ENCODE results near the gene SBF2.

SBF2 gene

GRCh38 chr11:10293423-10294289 is at the start of gene SBF2:
TSS of gene SBF2 (minus strand) at chr11:10294219. CDS start at chr11:10294069, 150 bp downstream.
- peak; percentile 94 for DNase-seq (ENCODE audit: low read depth)
- H3K4me3 ChIP-seq (ENCODE audit: low read depth, low read length) = peak within 1 kb of the TSS; percentile 81
- no peak for TF ChIP-seq CTCF (conservative IDR thresholded peaks at IDR 0.05; ENCODE audit: low read depth, low read length)

- TF ChIP-seq CTCF (conservative IDR thresholded peaks at IDR 0.05; ENCODE audit: low read depth, low read length) = no peak
- no peak for DNase-seq (ENCODE audit: low read depth)
- no peak overlapping the region for H3K4me3 ChIP-seq (ENCODE audit: low read depth, low read length)
Observed at GRCh38 chr11:10338287-10338686, 44.3 kb upstream of the SBF2 start.

GRCh38 chr11:10333490-10333889 is 39.5 kb upstream of the SBF2 start:
- no peak overlapping the region for H3K4me3 ChIP-seq (ENCODE audit: low read depth, low read length)
- no peak for TF ChIP-seq CTCF (conservative IDR thresholded peaks at IDR 0.05; ENCODE audit: low read depth, low read length)
- DNase-seq (ENCODE audit: low read depth) = no peak

GRCh38 chr11:10331548-10332289 is 37.7 kb upstream of the SBF2 start:
- no peak for TF ChIP-seq CTCF (conservative IDR thresholded peaks at IDR 0.05; ENCODE audit: low read depth, low read length)
- no peak for DNase-seq (ENCODE audit: low read depth)
- no peak overlapping the region for H3K4me3 ChIP-seq (ENCODE audit: low read depth, low read length)

GRCh38 chr11:10329935-10330334 is 35.9 kb upstream of the SBF2 start:
- no peak overlapping the region for H3K4me3 ChIP-seq (ENCODE audit: low read depth, low read length)
- DNase-seq (ENCODE audit: low read depth) = peak; percentile 80
- TF ChIP-seq CTCF (conservative IDR thresholded peaks at IDR 0.05; ENCODE audit: low read depth, low read length) = no peak

- no peak overlapping the region for H3K4me3 ChIP-seq (ENCODE audit: low read depth, low read length)
- DNase-seq (ENCODE audit: low read depth) = no peak
- TF ChIP-seq CTCF (conservative IDR thresholded peaks at IDR 0.05; ENCODE audit: low read depth, low read length) = no peak
Observed at GRCh38 chr11:10329356-10329755, 35.3 kb upstream of the SBF2 start.
